NB4 (cell line): ENCODE measurements around the gene MIEF2.

ENCODE experiments used
- POLR2A ChIP-seq: IDR thresholded peaks from 2 replicates; pipeline ENCODE4 v1.6.1; 2011; ENCODE audit warnings: mild to moderate bottlenecking; ENCODE audit not compliant: insufficient read length; ENCODE audit errors: extremely low read depth
- TF ChIP-seq, protein P1 (sequence below): IDR thresholded peaks from one replicate; pipeline ENCODE4 v1.5.1; 2012; ENCODE audit warnings: low read depth, low read length

DNA sequence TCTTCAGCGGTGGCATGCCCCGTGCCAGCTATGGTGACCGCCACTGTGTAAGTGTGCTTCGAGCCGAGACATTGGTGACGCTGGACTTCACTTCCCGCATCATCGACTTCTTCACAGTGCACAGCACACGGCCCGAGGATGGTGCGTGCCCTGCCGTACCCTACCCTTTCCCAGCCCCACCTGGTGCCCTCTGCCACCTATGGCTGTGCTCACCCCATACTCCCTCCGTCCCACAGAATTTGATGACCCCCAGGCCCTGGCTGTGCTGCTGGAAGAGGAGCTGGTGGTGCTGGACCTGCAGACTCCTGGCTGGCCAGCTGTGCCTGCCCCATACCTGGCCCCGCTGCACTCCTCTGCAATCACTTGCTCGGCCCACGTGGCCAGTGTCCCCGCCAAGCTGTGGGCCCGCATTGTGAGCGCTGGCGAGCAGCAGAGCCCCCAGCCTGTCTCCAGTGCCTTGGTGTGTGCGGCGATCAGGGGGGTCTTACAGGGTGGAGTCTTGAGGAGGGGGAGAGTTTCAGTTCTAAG, 25.5 kb upstream of the MIEF2 start:
- TF ChIP-seq, protein P1, sequence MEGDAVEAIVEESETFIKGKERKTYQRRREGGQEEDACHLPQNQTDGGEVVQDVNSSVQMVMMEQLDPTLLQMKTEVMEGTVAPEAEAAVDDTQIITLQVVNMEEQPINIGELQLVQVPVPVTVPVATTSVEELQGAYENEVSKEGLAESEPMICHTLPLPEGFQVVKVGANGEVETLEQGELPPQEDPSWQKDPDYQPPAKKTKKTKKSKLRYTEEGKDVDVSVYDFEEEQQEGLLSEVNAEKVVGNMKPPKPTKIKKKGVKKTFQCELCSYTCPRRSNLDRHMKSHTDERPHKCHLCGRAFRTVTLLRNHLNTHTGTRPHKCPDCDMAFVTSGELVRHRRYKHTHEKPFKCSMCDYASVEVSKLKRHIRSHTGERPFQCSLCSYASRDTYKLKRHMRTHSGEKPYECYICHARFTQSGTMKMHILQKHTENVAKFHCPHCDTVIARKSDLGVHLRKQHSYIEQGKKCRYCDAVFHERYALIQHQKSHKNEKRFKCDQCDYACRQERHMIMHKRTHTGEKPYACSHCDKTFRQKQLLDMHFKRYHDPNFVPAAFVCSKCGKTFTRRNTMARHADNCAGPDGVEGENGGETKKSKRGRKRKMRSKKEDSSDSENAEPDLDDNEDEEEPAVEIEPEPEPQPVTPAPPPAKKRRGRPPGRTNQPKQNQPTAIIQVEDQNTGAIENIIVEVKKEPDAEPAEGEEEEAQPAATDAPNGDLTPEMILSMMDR, result no peak
- TF ChIP-seq POLR2A, result no peak
